Gastroesophageal sphincter (tissue), 3 donors: ENCODE data around the gene B4GALNT1.
A peak's percentile ranks its signal among the peaks of the same experiment; 100 is the strongest.

ENCODE experiments used
- CTCF ChIP-seq, 4 experiments: fragments of 200-600 bp in 2 of 4; fragments of 450-650 bp in 2 of 4; sonication (generic) in 1 of 4; IDR thresholded peaks; one replicate each; pipeline ENCODE4 v1.5.1; 2017 to 2019; ENCODE audit warnings: antibody characterized with exemption in 4 of 4, mild to moderate bottlenecking in 2 of 4, moderate library complexity in 2 of 4
- EP300 ChIP-seq: sonication (generic); formaldehyde crosslinking; IDR thresholded peaks from one replicate; pipeline ENCODE4 v1.6.1; 2017; ENCODE audit warnings: antibody characterized with exemption, mild to moderate bottlenecking
- POLR2A ChIP-seq, 2 donors: fragments of 450-650 bp; IDR thresholded peaks; one replicate each; pipeline ENCODE4 v1.6.1; 2017; ENCODE audit warnings: antibody characterized with exemption in 2 of 2, mild to moderate bottlenecking in 2 of 2, moderate library complexity in 1 of 2
- POLR2AphosphoS5 ChIP-seq: sonication (generic); formaldehyde crosslinking; IDR thresholded peaks from one replicate; pipeline ENCODE4 v1.6.1; 2017; ENCODE audit warnings: antibody characterized with exemption

- TF ChIP-seq CTCF (IDR thresholded peaks at IDR 0.05), result peak in 1 of 4 experiments; percentile 7
- peak; percentile 13 to 21 for TF ChIP-seq POLR2A (IDR thresholded peaks at IDR 0.05)
- TF ChIP-seq POLR2AphosphoS5, result no peak
- TF ChIP-seq EP300, result no peak
These were observed 22.4 kb downstream of the B4GALNT1 start for GRCh38 chr12:57610554-57611107.
